Neural cell (in vitro differentiated cells): ENCODE data around the gene PBX1. TPM values are rescaled to one million over a fixed set of nuclear protein-coding genes. Genes with fewer than 3 reads are reported as not detected.
A peak's percentile ranks its signal among the peaks of the same experiment; 100 is the strongest.

Experiments used
- H2AFZ ChIP-seq: fragments of 200-600, 300-800 bp; sonication (generic), shearing (Covaris generic); 2 replicates; pipeline ENCODE4 v1.6.0; 2014; ENCODE audit warnings: low read depth, mild to moderate bottlenecking, antibody characterized with exemption, low read length, moderate library complexity
- H3F3A ChIP-seq: fragments of 200-600 bp; shearing (Covaris generic); 2 replicates; pipeline ENCODE4 v1.6.1; 2016; ENCODE audit warnings: mild to moderate bottlenecking, moderate library complexity, mixed read lengths, antibody characterized with exemption, low read length; ENCODE audit not compliant: insufficient read depth, poor library complexity, severe bottlenecking
- H3K27ac ChIP-seq: fragments of 200-600, 300-800 bp; sonication (generic), shearing (Covaris generic); 2 replicates; pipeline ENCODE4 v1.5.1; 2014; ENCODE audit warnings: mild to moderate bottlenecking, low read length, moderate library complexity
- H3K27me3 ChIP-seq: fragments of 300-800, 200-600 bp; sonication (generic), shearing (Covaris generic); 2 replicates; pipeline ENCODE4 v1.6.0; 2014; ENCODE audit warnings: mild to moderate bottlenecking, low read depth, low read length, moderate library complexity; ENCODE audit not compliant: insufficient read depth
- H3K36me3 ChIP-seq: fragments of 300-800, 200-600 bp; sonication (generic), shearing (Covaris generic); 2 replicates; pipeline ENCODE4 v1.5.1; 2014; ENCODE audit warnings: mild to moderate bottlenecking, antibody characterized with exemption, low read length, moderate library complexity; ENCODE audit not compliant: insufficient read depth
- H3K4me2 ChIP-seq: fragments of 300-800, 200-600 bp; sonication (generic), shearing (Covaris generic); 2 replicates; pipeline ENCODE4 v1.6.0; 2014; ENCODE audit warnings: mild to moderate bottlenecking, low read length
- H3K4me3 ChIP-seq: fragments of 300-800, 200-600 bp; sonication (generic), shearing (Covaris generic); 2 replicates; pipeline ENCODE4 v1.5.1; 2014; ENCODE audit warnings: mild to moderate bottlenecking, low read length, moderate library complexity
- H3K79me2 ChIP-seq: fragments of 200-600 bp; shearing (Covaris generic); replicated peaks from 2 replicates; pipeline ENCODE4 v1.6.0; 2014; ENCODE audit warnings: mild to moderate bottlenecking, low read length, moderate library complexity; ENCODE audit not compliant: insufficient read depth
- H3K9ac ChIP-seq: fragments of 300-800, 200-600 bp; sonication (generic), shearing (Covaris generic); 2 replicates; pipeline ENCODE4 v1.6.1; 2016; ENCODE audit warnings: mild to moderate bottlenecking, low read length, mixed read lengths
- H3K9me2 ChIP-seq: fragments of 200-600 bp; shearing (Covaris generic); 2 replicates; pipeline ENCODE4 v1.6.1; 2016; ENCODE audit warnings: mild to moderate bottlenecking, low read length, mixed read lengths; ENCODE audit not compliant: insufficient read depth
- H3K9me3 ChIP-seq: fragments of 200-600, 300-800 bp; sonication (generic), shearing (Covaris generic); 2 replicates; pipeline ENCODE4 v1.6.1; 2016; ENCODE audit warnings: mild to moderate bottlenecking, mixed run types, low read length, moderate library complexity, mixed read lengths
- H4K20me1 ChIP-seq: fragments of 200-600 bp; shearing (Covaris generic); 2 replicates; pipeline ENCODE4 v1.6.1; 2016; ENCODE audit warnings: mild to moderate bottlenecking, mixed run types; ENCODE audit not compliant: insufficient read depth
- CTCF ChIP-seq: fragments of 450-650 bp; IDR thresholded peaks from 2 replicates; pipeline ENCODE4 v1.5.1; 2014; ENCODE audit warnings: antibody characterized with exemption, mild to moderate bottlenecking, moderate library complexity; ENCODE audit not compliant: poor library complexity, severe bottlenecking
- EP300 ChIP-seq: fragments of 450-650 bp; conservative IDR thresholded peaks from 2 replicates; pipeline ENCODE4 v1.6.1; 2014; ENCODE audit warnings: antibody characterized with exemption, mild to moderate bottlenecking, moderate library complexity; ENCODE audit not compliant: poor library complexity, severe bottlenecking
- MXI1 ChIP-seq: fragments of 450-650 bp; conservative IDR thresholded peaks from 2 replicates; pipeline ENCODE4 v1.6.1; 2014; ENCODE audit warnings: antibody characterized with exemption, mild to moderate bottlenecking; ENCODE audit not compliant: poor library complexity, severe bottlenecking
- POLR2AphosphoS5 ChIP-seq: IDR thresholded peaks from 2 replicates; pipeline ENCODE4 v1.6.1; 2012
- RAD21 ChIP-seq: fragments of 450-650 bp; conservative IDR thresholded peaks from 2 replicates; pipeline ENCODE4 v1.6.1; 2014; ENCODE audit warnings: antibody characterized with exemption, mild to moderate bottlenecking, moderate library complexity
- REST ChIP-seq: IDR thresholded peaks from 2 replicates; pipeline ENCODE4 v1.6.1; 2012; ENCODE audit warnings: borderline replicate concordance
- SMC3 ChIP-seq: fragments of 450-650 bp; conservative IDR thresholded peaks from 2 replicates; pipeline ENCODE4 v1.6.1; 2014; ENCODE audit warnings: antibody characterized with exemption, mild to moderate bottlenecking, moderate library complexity; ENCODE audit not compliant: poor library complexity
- TAF1 ChIP-seq: IDR thresholded peaks from 2 replicates; pipeline ENCODE4 v1.6.1; 2012; ENCODE audit warnings: low read depth
- polyA plus RNA-seq: library from polyadenylated mRNA; depleted of rRNA; stranded (reverse); fragments of >200 nt; gene quantifications from 2 replicates; pipeline ENCODE4 v1.2.3, GENCODE V29; 2014

Gene PBX1
- polyA plus RNA-seq, 1 donor from 2014 or later, result 42.4 TPM

- peaks cover 90% of the 10 kb centered on the region for H3K79me2 ChIP-seq
- peak overlapping the region; percentile 54 for H3K9ac ChIP-seq
- no peak overlapping the region for H2AFZ ChIP-seq
- no peaks in the 10 kb centered on the region for H3K9me2 ChIP-seq
- H3K9me3 ChIP-seq, result no peaks in the 10 kb centered on the region
- H3K36me3 ChIP-seq, result peaks cover 8% of the 10 kb centered on the region
- peaks cover 10% of the 10 kb centered on the region for H3F3A ChIP-seq
- no peaks in the 10 kb centered on the region for H4K20me1 ChIP-seq
- H3K4me3 ChIP-seq, result peak overlapping the region; percentile 30
- H3K27me3 ChIP-seq, result no peaks in the 10 kb centered on the region
- peak overlapping the region; percentile 83 for H3K27ac ChIP-seq
- peak overlapping the region; percentile 41 for H3K4me2 ChIP-seq
- TF ChIP-seq POLR2AphosphoS5 (peak; percentile 26), TAF1 (no peak), MXI1 (no peak), EP300 (peak; percentile 2), SMC3 (no peak), RAD21 (no peak)
Measured at GRCh38 chr1:164638492-164639202, 79.7 kb downstream of the PBX1 start.

GRCh38 chr1:164640686-164641352 is 81.8 kb downstream of the PBX1 start:
- no peaks in the 10 kb centered on the region for H3K9me3 ChIP-seq
- no peak overlapping the region for H3K27ac ChIP-seq
- H3K27me3 ChIP-seq, result no peaks in the 10 kb centered on the region
- peaks cover 10% of the 10 kb centered on the region for H3F3A ChIP-seq
- no peaks in the 10 kb centered on the region for H3K9me2 ChIP-seq
- no peaks in the 10 kb centered on the region for H4K20me1 ChIP-seq
- H3K4me2 ChIP-seq, result no peak overlapping the region
- TF ChIP-seq RAD21 (no peak), REST (no peak), CTCF (no peak), SMC3 (no peak), TAF1 (no peak), MXI1 (no peak), POLR2AphosphoS5 (no peak), EP300 (no peak)
- peaks cover 87% of the 10 kb centered on the region for H3K79me2 ChIP-seq
- H3K9ac ChIP-seq, result no peak overlapping the region
- H3K36me3 ChIP-seq, result peaks cover 8% of the 10 kb centered on the region
- no peak overlapping the region for H3K4me3 ChIP-seq
- H2AFZ ChIP-seq, result no peak overlapping the region
